Neural crest cell (in vitro differentiated cells): ENCODE data around the gene NME5. TPM values are rescaled to one million over a fixed set of nuclear protein-coding genes. Genes with fewer than 3 reads are reported as not detected.

ENCODE experiments used
- DNase-seq: peaks from one replicate; pipeline ENCODE4 v3.0.0; 2021; ENCODE audit warnings: low read depth, mixed read lengths, low spot score
- H3K27ac Mint-ChIP-seq: one replicate; pipeline ENCODE4 v1.8.0; 2021; ENCODE audit warnings: mild to moderate bottlenecking, mixed read lengths; ENCODE audit not compliant: unreplicated experiment
- H3K27me3 Mint-ChIP-seq: 2 replicates; pipeline ENCODE4 v1.8.0; 2021; ENCODE audit warnings: low read depth, mild to moderate bottlenecking, mixed read lengths
- H3K36me3 Mint-ChIP-seq: 2 replicates; pipeline ENCODE4 v1.8.0; 2021; ENCODE audit warnings: low read depth, mild to moderate bottlenecking, mixed read lengths
- H3K4me1 Mint-ChIP-seq: 2 replicates; pipeline ENCODE4 v1.8.0; 2021; ENCODE audit warnings: mixed read lengths
- H3K4me3 Mint-ChIP-seq: one replicate; pipeline ENCODE4 v1.8.0; 2021; ENCODE audit warnings: mild to moderate bottlenecking, mixed read lengths
- H3K9me3 Mint-ChIP-seq: 2 replicates; pipeline ENCODE4 v1.8.0; 2021; ENCODE audit warnings: mixed read lengths
- CTCF ChIP-seq: fragments of 200-600 bp; sonication (generic); conservative IDR thresholded peaks from 2 replicates; pipeline ENCODE4 v1.5.0; 2021; ENCODE audit warnings: antibody characterized with exemption, mild to moderate bottlenecking
- total RNA-seq: library from RNA; stranded (reverse); gene quantifications from 2 replicates; pipeline ENCODE4 v1.2.1, GENCODE V29; 2021

NME5 gene
- total RNA-seq, 1 donor from 2014 or later: 6.3 TPM

DNA sequence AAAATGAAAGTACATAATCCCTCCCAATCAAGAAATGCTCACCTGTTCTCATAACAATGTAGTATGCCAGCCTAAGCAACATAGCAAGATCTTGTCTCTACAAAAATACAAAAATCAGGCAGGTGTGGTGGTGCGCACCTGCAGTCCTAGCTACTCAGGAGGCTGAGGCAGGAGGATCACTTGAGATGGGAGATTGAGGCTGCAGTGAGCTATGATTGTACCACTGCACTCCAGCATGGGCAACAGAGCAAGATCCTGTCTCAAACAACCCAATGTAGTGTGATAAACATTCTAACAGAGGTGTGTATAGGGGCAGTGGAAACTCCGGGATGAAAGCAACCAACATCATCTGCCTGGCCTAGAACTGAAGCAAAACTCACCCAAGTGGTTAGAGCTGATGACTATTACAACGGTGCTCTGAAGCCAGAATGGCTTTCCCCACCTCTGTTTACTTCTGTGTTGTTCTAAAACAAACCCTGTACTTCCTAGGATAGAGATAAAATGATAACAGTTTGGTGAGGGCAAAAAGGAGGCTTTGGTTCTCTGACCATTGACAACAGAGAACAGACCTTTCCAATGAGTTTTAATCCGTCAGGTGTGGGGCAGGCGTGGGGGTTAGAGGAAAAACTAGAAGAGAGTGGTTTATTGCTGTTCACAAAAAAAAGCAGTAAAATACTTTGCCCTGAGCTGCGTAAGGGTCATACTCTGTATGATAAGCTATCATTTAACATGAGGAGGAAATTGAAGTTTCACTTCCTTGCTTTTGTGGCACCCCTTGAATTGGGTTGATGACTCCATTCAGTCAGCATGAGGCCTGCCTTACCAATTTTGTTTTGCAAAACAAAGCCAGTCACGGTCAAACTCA is 36.5 kb downstream of the NME5 start:
- Mint-ChIP-seq H3K4me3 (no peak overlapping the region), H3K27me3 (peaks cover 22% of the 10 kb centered on the region), H3K4me1 (no peaks in the 10 kb centered on the region), H3K9me3 (no peaks in the 10 kb centered on the region), H3K27ac (no peak overlapping the region), H3K36me3 (no peaks in the 10 kb centered on the region)
- TF ChIP-seq CTCF: no peak
- no peak for DNase-seq

GRCh38 chr5:138096997-138097828 is 42.0 kb downstream of the NME5 start:
- Mint-ChIP-seq H3K4me3 (no peak overlapping the region), H3K27me3 (peaks cover 19% of the 10 kb centered on the region), H3K36me3 (no peaks in the 10 kb centered on the region), H3K9me3 (no peaks in the 10 kb centered on the region), H3K27ac (no peak overlapping the region), H3K4me1 (no peaks in the 10 kb centered on the region)
- no peak for TF ChIP-seq CTCF
- no peak for DNase-seq

GRCh38 chr5:138096363-138096762 is 42.9 kb downstream of the NME5 start:
- Mint-ChIP-seq H3K9me3 (no peaks in the 10 kb centered on the region), H3K4me1 (no peaks in the 10 kb centered on the region), H3K27me3 (peaks cover 16% of the 10 kb centered on the region), H3K27ac (no peak overlapping the region), H3K4me3 (no peak overlapping the region), H3K36me3 (no peaks in the 10 kb centered on the region)
- TF ChIP-seq CTCF: no peak
- no peak for DNase-seq

GRCh38 chr5:138095100-138095907 is 43.9 kb downstream of the NME5 start:
- no peak overlapping the region for H3K27ac Mint-ChIP-seq
- no peaks in the 10 kb centered on the region for H3K36me3 Mint-ChIP-seq
- H3K27me3 Mint-ChIP-seq: peaks cover 12% of the 10 kb centered on the region
- no peaks in the 10 kb centered on the region for H3K9me3 Mint-ChIP-seq
- no peak for DNase-seq
- no peaks in the 10 kb centered on the region for H3K4me1 Mint-ChIP-seq
- TF ChIP-seq CTCF: no peak
- no peak overlapping the region for H3K4me3 Mint-ChIP-seq

DNA sequence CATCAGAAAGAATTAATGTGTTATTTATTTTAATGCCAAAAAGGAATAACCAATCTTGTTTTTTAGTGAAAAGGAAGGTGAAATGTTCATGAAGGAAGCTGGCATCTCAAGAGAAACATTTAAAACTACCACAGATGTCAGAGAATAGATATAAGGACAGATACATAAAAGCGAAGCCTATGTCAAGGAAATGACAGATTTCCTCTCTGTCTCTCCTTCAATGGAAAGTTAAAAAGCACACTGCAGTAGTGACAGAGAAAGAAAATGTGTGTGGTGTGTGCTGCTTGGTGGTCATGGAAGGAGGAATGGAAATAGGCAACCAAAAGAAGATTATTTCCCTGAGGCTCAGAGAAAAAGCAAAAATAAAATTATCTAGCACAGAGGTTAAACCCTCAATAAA is 46.2 kb downstream of the NME5 start:
- no peaks in the 10 kb centered on the region for H3K9me3 Mint-ChIP-seq
- H3K27ac Mint-ChIP-seq: no peak overlapping the region
- no peaks in the 10 kb centered on the region for H3K4me1 Mint-ChIP-seq
- H3K27me3 Mint-ChIP-seq: peaks cover 12% of the 10 kb centered on the region
- no peaks in the 10 kb centered on the region for H3K36me3 Mint-ChIP-seq
- TF ChIP-seq CTCF: no peak
- no peak for DNase-seq
- H3K4me3 Mint-ChIP-seq: no peak overlapping the region
